Mammary epithelial cell (primary cell): ENCODE measurements around the gene CREB3L2.

Source experiments
- EZH2 ChIP-seq: IDR thresholded peaks from 2 replicates; pipeline ENCODE4 v1.6.1; 2012; ENCODE audit warnings: low read length, inconsistent platforms, borderline replicate concordance
- TF ChIP-seq, protein P1 (sequence below), 2 donors: IDR thresholded peaks in 1 of 2; conservative IDR thresholded peaks in 1 of 2; 2 replicates each; pipeline ENCODE4 v1.5.1; 2011 to 2012; ENCODE audit warnings: inconsistent platforms in 2 of 2, low read length in 2 of 2, mild to moderate bottlenecking in 2 of 2, control low read depth in 1 of 2, low read depth in 1 of 2; ENCODE audit not compliant: insufficient read depth in 1 of 2; ENCODE audit errors: extremely low read depth in 1 of 2

- TF ChIP-seq, protein P1, sequence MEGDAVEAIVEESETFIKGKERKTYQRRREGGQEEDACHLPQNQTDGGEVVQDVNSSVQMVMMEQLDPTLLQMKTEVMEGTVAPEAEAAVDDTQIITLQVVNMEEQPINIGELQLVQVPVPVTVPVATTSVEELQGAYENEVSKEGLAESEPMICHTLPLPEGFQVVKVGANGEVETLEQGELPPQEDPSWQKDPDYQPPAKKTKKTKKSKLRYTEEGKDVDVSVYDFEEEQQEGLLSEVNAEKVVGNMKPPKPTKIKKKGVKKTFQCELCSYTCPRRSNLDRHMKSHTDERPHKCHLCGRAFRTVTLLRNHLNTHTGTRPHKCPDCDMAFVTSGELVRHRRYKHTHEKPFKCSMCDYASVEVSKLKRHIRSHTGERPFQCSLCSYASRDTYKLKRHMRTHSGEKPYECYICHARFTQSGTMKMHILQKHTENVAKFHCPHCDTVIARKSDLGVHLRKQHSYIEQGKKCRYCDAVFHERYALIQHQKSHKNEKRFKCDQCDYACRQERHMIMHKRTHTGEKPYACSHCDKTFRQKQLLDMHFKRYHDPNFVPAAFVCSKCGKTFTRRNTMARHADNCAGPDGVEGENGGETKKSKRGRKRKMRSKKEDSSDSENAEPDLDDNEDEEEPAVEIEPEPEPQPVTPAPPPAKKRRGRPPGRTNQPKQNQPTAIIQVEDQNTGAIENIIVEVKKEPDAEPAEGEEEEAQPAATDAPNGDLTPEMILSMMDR (conservative IDR thresholded peaks at IDR 0.05 in 1 of 2, IDR thresholded peaks at IDR 0.05 in 1 of 2; ENCODE audit: extremely low read depth in 1 of 2, insufficient read depth in 1 of 2, low read depth in 1 of 2, low read length in 2 of 2): no peak
- TF ChIP-seq EZH2: no peak
These were observed 4.2 kb upstream of the CREB3L2 start for GRCh38 chr7:138006106-138006505.
